ENCODE measurements around the gene IGFL1.
"Not testable (repeated sequence)": the region's sequence is repeated elsewhere in the genome, so short reads cannot be mapped to it uniquely, and the experiment has no call there.

Gene IGFL1

DNA sequence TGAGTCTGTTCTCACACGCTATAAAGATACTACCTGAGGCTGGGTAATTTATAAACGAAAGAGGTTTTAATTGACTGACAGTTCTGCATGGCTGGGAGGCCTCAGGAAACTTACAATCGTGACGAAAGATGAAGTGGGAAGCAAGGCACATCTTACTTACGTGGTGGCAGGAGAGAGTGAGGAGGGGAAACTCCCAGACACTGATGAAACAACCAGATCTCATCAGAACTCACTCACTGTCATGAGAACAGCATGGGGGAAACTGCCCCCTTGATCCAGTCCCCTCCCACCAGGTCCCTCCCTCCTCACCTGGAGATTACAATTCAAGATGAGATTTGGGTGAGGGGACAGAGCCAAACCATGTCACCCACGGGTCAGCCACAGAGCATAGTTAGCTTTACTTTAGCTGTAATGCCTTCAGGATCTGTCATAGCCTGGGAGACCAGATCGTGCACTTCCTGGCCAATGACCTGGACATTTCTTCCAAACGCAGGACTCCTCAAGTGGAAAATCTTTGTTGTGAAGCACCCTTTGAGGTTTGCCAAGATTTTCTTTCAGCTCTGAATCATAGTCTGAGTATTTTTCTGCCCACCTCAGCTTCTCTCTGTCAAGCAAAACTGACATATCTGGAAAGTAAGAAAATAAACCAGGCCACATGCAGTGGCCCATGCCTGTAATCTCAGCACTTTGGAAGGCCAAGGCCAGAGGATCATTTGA, 42.1 kb downstream of the IGFL1 start:
- H3K27ac ChIP-seq (ENCODE audit: low read depth, low read length), result no peak overlapping the region; the same call in 1 of the 2 replicates
- H3K4me1 ChIP-seq (ENCODE audit: insufficient read depth, low read length), result peaks cover 16% of the 10 kb centered on the region
- no peak overlapping the region for H3K9ac ChIP-seq (ENCODE audit: low read depth, low read length)

DNA sequence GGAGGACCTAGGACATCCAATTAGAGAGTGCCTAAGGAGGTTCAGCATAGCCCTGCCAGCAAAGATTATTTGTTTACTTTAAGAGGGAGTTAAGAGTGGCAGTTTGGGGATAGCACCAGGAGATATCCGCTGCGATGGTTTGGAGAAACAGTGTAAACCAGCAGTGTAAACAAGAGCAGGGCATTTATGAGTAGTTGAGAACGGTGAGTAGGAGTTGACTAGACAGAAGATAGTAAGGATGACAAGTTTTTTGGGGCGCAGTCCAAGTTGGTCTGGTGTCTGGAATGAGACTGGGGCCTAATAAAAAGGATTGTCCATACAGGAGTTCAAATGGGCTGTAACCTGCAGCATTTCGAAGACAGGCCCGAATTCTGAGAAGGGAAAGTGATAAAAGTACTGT, 44.4 kb downstream of the IGFL1 start:
- not testable (repeated sequence) for H3K4me3 ChIP-seq (ENCODE audit: low read length); H3K36me3 ChIP-seq (ENCODE audit: insufficient read depth, low read length); H3K27me3 ChIP-seq (ENCODE audit: insufficient read depth, low read length); H3K27ac ChIP-seq (ENCODE audit: low read depth, low read length); H3K9me3 ChIP-seq (ENCODE audit: insufficient read depth, low read depth, low read length); H3K9ac ChIP-seq (ENCODE audit: low read depth, low read length)
- 91% methylated on average over 6 of the region's 6 CpGs for WGBS
- H3K4me1 ChIP-seq (ENCODE audit: insufficient read depth, low read length), result peaks cover 20% of the 10 kb centered on the region

More for the DNA sequence above, 42.1 kb downstream of the IGFL1 start:
- Histone ChIP-seq H3K27me3 (ENCODE audit: insufficient read depth, low read length) (no peaks in the 10 kb centered on the region), H3K36me3 (ENCODE audit: insufficient read depth, low read length) (no peaks in the 10 kb centered on the region), H3K4me3 (ENCODE audit: low read length) (no peak overlapping the region), H3K9me3 (ENCODE audit: insufficient read depth, low read depth, low read length) (no peaks in the 10 kb centered on the region)
- 71% methylated on average over 8 of the region's 8 CpGs for WGBS

GRCh38 chr19:46279177-46279576, 49.6 kb downstream of the IGFL1 start:
- peaks cover 5% of the 10 kb centered on the region; the same call in 1 of the 2 replicates for H3K4me1 ChIP-seq (ENCODE audit: insufficient read depth, low read length)
- H3K36me3 ChIP-seq (ENCODE audit: insufficient read depth, low read length), result no peaks in the 10 kb centered on the region
- WGBS, result 76% methylated on average over 7 of the region's 7 CpGs
- no peak overlapping the region; the same call in 1 of the 2 replicates for H3K9ac ChIP-seq (ENCODE audit: low read depth, low read length)
- no peak overlapping the region for H3K4me3 ChIP-seq (ENCODE audit: low read length)
- H3K9me3 ChIP-seq (ENCODE audit: insufficient read depth, low read depth, low read length), result no peaks in the 10 kb centered on the region
- H3K27me3 ChIP-seq (ENCODE audit: insufficient read depth, low read length), result no peaks in the 10 kb centered on the region
- H3K27ac ChIP-seq (ENCODE audit: low read depth, low read length), result no peak overlapping the region

Measured in HUES64 (cell line).